ENCODE data around the gene C9orf85. TPM values are rescaled to one million over a fixed set of nuclear protein-coding genes. Genes with fewer than 3 reads are reported as not detected.

C9orf85 gene
- total and polyA plus RNA-seq, 2 donors (not counting 3 experiments of a cell fraction or from before 2014, with no cell fraction given), result 8.3 to 11.3 TPM

- no peak overlapping the region for H3K4me2 ChIP-seq (ENCODE audit: insufficient read depth, low read length)
- TF ChIP-seq MYC (IDR thresholded peaks at IDR 0.05; ENCODE audit: low read depth, low read length), result no peak
- no peak for TF ChIP-seq FOS (IDR thresholded peaks at IDR 0.05; ENCODE audit: borderline replicate concordance, insufficient read depth, low read length)
- no peak for TF ChIP-seq POLR2AphosphoS5 (IDR thresholded peaks at IDR 0.05; ENCODE audit: insufficient read depth, low read depth, low read length)
- TF ChIP-seq CTCF (IDR thresholded peaks at IDR 0.05; ENCODE audit: extremely low read depth in 1 of 2, insufficient read depth in 1 of 2, low read depth in 1 of 2, low read length in 2 of 2), result no peak
- no peak for TF ChIP-seq POLR2A (IDR thresholded peaks at IDR 0.05; ENCODE audit: low read depth, low read length)
- TF ChIP-seq JUN (IDR thresholded peaks at IDR 0.05; ENCODE audit: borderline replicate concordance, insufficient read depth, insufficient read length, low read depth), result no peak
- no peak for TF ChIP-seq MAX (IDR thresholded peaks at IDR 0.05; ENCODE audit: insufficient read depth, insufficient read length)
- no peak for TF ChIP-seq GATA2 (IDR thresholded peaks at IDR 0.05; ENCODE audit: insufficient read depth, insufficient read length, low read depth, low read length)
- ChIA-PET POLR2A (no interaction called here), CTCF (no interaction called here)
- DNase-seq (ENCODE audit: low read depth, low spot score) (no peak), FAIRE-seq (no peak)
- H3K9ac ChIP-seq (replicated peaks; ENCODE audit: extremely low read depth, insufficient read depth, low read length), result no peak overlapping the region
- H3K36me3 ChIP-seq (ENCODE audit: control insufficient read depth in 2 of 2, extremely low read depth in 1 of 2, insufficient read depth in 2 of 2, low read length in 2 of 2), result no peaks in the 10 kb centered on the region
- no peaks in the 10 kb centered on the region for H3K9me1 ChIP-seq (replicated peaks; ENCODE audit: control insufficient read depth, extremely low read depth, insufficient read depth, low read length)
- H3K27me3 ChIP-seq (ENCODE audit: control insufficient read depth in 2 of 2, insufficient read depth in 2 of 2, low read length in 2 of 2), result no peaks in the 10 kb centered on the region
- H3K27ac ChIP-seq (ENCODE audit: insufficient read depth, low read depth, low read length), result no peak overlapping the region
- no peaks in the 10 kb centered on the region for H3K9me3 ChIP-seq (replicated peaks; ENCODE audit: control insufficient read depth, insufficient read depth, low read length)
- H3K79me2 ChIP-seq (ENCODE audit: control insufficient read depth, insufficient read depth, low read length), result no peaks in the 10 kb centered on the region
- H2AFZ ChIP-seq (ENCODE audit: low read depth, low read length), result no peak overlapping the region
- H3K4me1 ChIP-seq (ENCODE audit: control insufficient read depth, extremely low read depth, insufficient read depth, low read length), result no peaks in the 10 kb centered on the region
- dilution Hi-C loops (cut with MboI; ENCODE audit: extremely low pct_ligation_motif_present, low sequenced_read_pairs) (no loop called here), intact Hi-C loops (cut with micrococcal nuclease) (no loop called here)
- BruUV-seq (replicated peaks), result no TSS peak
- H3K4me3 ChIP-seq (replicated peaks in 1 of 3; ENCODE audit: insufficient read depth in 1 of 3, low read depth in 1 of 3, low read length in 3 of 3), result no peak overlapping the region
- peaks cover 2% of the 10 kb centered on the region for H4K20me1 ChIP-seq (replicated peaks; ENCODE audit: control insufficient read depth, extremely low read depth, insufficient read depth, low read length)
These were observed 17.4 kb downstream of the C9orf85 start for GRCh38 chr9:71928806-71929205.
